ENCODE data around the gene TGM6. TPM values are rescaled to one million over a fixed set of nuclear protein-coding genes. Genes with fewer than 3 reads are reported as not detected.

Gene TGM6
- polyA plus RNA-seq, 1 donor from 2014 or later, result not detected

DNA sequence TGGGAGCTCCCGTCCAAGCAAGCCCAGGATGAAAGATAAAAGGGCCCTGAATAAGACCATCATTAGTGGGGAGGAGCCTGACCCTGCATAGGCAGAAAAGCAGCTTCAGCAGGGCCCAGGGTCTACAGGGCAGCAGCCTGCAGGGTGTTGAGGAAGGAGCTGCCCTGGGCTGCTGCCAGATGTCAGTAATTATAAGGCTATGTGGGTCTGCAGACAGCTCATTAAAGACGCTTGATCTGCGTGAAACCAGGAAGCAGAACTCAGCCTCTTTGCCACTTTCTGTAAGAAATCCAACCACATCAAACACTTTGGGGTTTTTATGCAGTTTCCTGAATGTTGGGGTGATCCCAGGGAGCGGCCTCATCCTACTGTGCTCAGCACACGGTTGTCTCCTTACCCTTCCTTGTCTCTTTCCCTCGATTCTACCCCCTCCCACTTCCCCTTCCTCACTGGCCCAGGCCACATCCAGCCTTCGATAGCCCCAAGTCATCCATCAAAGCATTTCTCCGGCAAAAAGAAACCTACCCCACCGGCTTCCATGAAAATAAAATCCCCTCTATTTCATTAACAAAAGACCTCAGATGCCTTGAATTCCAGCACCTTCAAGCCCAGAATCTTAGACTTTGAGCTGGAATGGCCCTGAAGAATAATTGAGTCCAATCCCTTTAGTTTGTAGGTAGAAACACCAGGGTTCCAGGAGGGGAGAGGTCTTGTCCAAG is 1.0 kb upstream of the TGM6 start:
- no peaks in the 10 kb centered on the region for H3K27me3 ChIP-seq (ENCODE audit: insufficient read depth, low read depth, low read length)
- H3K27ac ChIP-seq (ENCODE audit: low read length), result no peak overlapping the region
- H3K9me2 ChIP-seq (ENCODE audit: insufficient read depth, low read length), result no peaks in the 10 kb centered on the region
- no peak overlapping the region for H3K4me2 ChIP-seq (ENCODE audit: low read length)
- H3K9me3 ChIP-seq (ENCODE audit: low read length), result no peaks in the 10 kb centered on the region
- TF ChIP-seq MXI1 (conservative IDR thresholded peaks at IDR 0.05; ENCODE audit: poor library complexity, severe bottlenecking) (no peak), POLR2AphosphoS5 (IDR thresholded peaks at IDR 0.05) (no peak), EP300 (conservative IDR thresholded peaks at IDR 0.05; ENCODE audit: poor library complexity, severe bottlenecking) (no peak), EZH2 (IDR thresholded peaks at IDR 0.05; ENCODE audit: borderline replicate concordance, insufficient read depth, low read length, poor library complexity, severe bottlenecking) (no peak), CTCF (IDR thresholded peaks at IDR 0.05; ENCODE audit: poor library complexity, severe bottlenecking) (no peak), TAF1 (IDR thresholded peaks at IDR 0.05; ENCODE audit: low read depth) (no peak), SMC3 (conservative IDR thresholded peaks at IDR 0.05; ENCODE audit: poor library complexity) (no peak), REST (IDR thresholded peaks at IDR 0.05; ENCODE audit: borderline replicate concordance) (no peak), RAD21 (conservative IDR thresholded peaks at IDR 0.05) (no peak)
- H3K4me3 ChIP-seq (ENCODE audit: low read length), result no peak overlapping the region
- H3K79me2 ChIP-seq (replicated peaks; ENCODE audit: insufficient read depth, low read length), result no peaks in the 10 kb centered on the region
- no peak overlapping the region for H3K9ac ChIP-seq (ENCODE audit: low read length)
- H3F3A ChIP-seq (ENCODE audit: insufficient read depth, low read length, poor library complexity, severe bottlenecking), result no peaks in the 10 kb centered on the region
- H2AFZ ChIP-seq (ENCODE audit: low read depth, low read length), result no peak overlapping the region
- no peaks in the 10 kb centered on the region for H4K20me1 ChIP-seq (ENCODE audit: insufficient read depth)
- H3K36me3 ChIP-seq (ENCODE audit: insufficient read depth, low read length), result no peaks in the 10 kb centered on the region

- Histone ChIP-seq H3K9me2 (ENCODE audit: insufficient read depth, low read length) (no peaks in the 10 kb centered on the region), H3K27me3 (ENCODE audit: insufficient read depth, low read depth, low read length) (no peaks in the 10 kb centered on the region), H3K27ac (ENCODE audit: low read length) (no peak overlapping the region), H4K20me1 (ENCODE audit: insufficient read depth) (no peaks in the 10 kb centered on the region), H3K9ac (ENCODE audit: low read length) (no peak overlapping the region), H2AFZ (ENCODE audit: low read depth, low read length) (no peak overlapping the region), H3K79me2 (replicated peaks; ENCODE audit: insufficient read depth, low read length) (no peaks in the 10 kb centered on the region), H3K4me2 (ENCODE audit: low read length) (no peak overlapping the region), H3K9me3 (ENCODE audit: low read length) (no peaks in the 10 kb centered on the region), H3K4me3 (ENCODE audit: low read length) (no peak overlapping the region), H3F3A (ENCODE audit: insufficient read depth, low read length, poor library complexity, severe bottlenecking) (no peaks in the 10 kb centered on the region), H3K36me3 (ENCODE audit: insufficient read depth, low read length) (no peaks in the 10 kb centered on the region)
- TF ChIP-seq EZH2 (IDR thresholded peaks at IDR 0.05; ENCODE audit: borderline replicate concordance, insufficient read depth, low read length, poor library complexity, severe bottlenecking) (no peak), SMC3 (conservative IDR thresholded peaks at IDR 0.05; ENCODE audit: poor library complexity) (no peak), POLR2AphosphoS5 (IDR thresholded peaks at IDR 0.05) (no peak), EP300 (conservative IDR thresholded peaks at IDR 0.05; ENCODE audit: poor library complexity, severe bottlenecking) (no peak), REST (IDR thresholded peaks at IDR 0.05; ENCODE audit: borderline replicate concordance) (no peak), MXI1 (conservative IDR thresholded peaks at IDR 0.05; ENCODE audit: poor library complexity, severe bottlenecking) (no peak)
Observed at GRCh38 chr20:2381303-2381702, 602 bp downstream of the TGM6 start.
